ENCODE data around the gene ADRA2C. TPM values are rescaled to one million over a fixed set of nuclear protein-coding genes. Genes with fewer than 3 reads are reported as not detected.

Gene ADRA2C
- polyA plus RNA-seq, 1 experiment = not detected

DNA sequence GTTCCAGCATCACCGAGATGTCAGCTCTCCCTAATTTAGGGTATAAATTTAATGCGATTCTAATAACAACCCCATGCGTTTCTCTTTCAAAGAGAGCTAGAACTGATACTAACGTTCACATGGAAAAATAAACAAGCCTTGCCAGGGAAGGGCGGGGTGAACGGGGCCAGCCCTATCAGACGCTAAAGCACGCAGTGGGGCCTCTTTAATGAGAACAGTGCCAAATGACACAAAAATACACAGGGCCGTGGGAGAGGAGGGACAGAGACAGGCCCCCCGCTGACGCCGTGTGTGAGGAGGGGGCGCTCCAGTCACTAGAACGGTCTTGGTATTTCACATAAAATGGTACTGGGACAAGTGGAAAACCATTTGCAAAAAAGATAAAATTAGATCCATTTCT, 21.3 kb upstream of the ADRA2C start:
- CTCF ChIA-PET = no interaction called here
- Histone ChIP-seq H3K4me3 (ENCODE audit: low read depth, low read length) (no peak overlapping the region), H3K27me3 (ENCODE audit: control insufficient read depth, insufficient read depth, low read length) (peaks cover 43% of the 10 kb centered on the region), H3K9me3 (ENCODE audit: control insufficient read depth, insufficient read depth, low read length) (peaks cover 11% of the 10 kb centered on the region), H3K27ac (ENCODE audit: low read depth, low read length) (no peak overlapping the region)
- DNase-seq (ENCODE audit: low read depth, low spot score) = no peak
- TF ChIP-seq, protein P1, sequence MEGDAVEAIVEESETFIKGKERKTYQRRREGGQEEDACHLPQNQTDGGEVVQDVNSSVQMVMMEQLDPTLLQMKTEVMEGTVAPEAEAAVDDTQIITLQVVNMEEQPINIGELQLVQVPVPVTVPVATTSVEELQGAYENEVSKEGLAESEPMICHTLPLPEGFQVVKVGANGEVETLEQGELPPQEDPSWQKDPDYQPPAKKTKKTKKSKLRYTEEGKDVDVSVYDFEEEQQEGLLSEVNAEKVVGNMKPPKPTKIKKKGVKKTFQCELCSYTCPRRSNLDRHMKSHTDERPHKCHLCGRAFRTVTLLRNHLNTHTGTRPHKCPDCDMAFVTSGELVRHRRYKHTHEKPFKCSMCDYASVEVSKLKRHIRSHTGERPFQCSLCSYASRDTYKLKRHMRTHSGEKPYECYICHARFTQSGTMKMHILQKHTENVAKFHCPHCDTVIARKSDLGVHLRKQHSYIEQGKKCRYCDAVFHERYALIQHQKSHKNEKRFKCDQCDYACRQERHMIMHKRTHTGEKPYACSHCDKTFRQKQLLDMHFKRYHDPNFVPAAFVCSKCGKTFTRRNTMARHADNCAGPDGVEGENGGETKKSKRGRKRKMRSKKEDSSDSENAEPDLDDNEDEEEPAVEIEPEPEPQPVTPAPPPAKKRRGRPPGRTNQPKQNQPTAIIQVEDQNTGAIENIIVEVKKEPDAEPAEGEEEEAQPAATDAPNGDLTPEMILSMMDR (IDR thresholded peaks at IDR 0.05; ENCODE audit: low read depth, low read length) = no peak
- POLR2A ChIA-PET = no interaction called here

DNA sequence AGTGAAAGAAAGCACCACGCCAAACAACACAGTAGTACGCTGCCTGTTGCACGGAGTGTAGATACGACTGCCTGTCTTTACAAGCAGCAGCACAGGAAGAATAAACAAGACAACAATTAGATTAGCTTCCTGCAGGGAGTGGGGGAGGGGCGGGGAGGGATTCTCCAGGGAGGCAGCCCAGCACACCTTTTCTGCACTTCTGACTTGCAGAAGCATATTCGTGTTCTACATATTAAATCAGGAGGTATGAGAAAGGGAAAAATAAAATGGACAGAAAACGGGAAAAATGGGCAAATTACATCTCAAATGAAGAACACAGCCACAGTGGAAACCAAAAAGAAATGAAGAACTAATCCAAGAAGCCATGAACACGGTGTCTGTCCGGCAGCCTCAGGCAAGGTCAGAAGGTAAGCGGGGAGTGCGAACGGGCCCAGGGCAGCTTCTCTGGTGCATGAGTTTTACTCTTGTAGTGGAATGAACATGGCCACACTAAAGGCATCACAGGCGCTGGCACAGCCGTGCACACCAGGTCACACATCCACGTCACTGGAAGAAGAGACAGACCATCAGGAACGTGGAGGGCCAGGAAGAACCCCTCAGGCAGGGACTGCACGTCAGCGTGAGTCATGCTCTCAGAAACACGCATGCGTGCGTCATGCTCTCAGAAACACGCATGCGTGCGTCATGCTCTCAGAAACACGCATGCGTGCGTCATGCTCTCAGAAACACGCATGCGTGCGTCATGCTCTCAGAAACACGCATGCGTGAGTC, 20.1 kb upstream of the ADRA2C start:
- Histone ChIP-seq H3K27ac (ENCODE audit: low read depth, low read length) (no peak overlapping the region), H3K27me3 (ENCODE audit: control insufficient read depth, insufficient read depth, low read length) (peaks cover 42% of the 10 kb centered on the region), H3K9me3 (ENCODE audit: control insufficient read depth, insufficient read depth, low read length) (peaks cover 11% of the 10 kb centered on the region), H3K4me3 (ENCODE audit: low read depth, low read length) (no peak overlapping the region)
- TF ChIP-seq, protein P1 (IDR thresholded peaks at IDR 0.05; ENCODE audit: low read depth, low read length) = no peak
- ChIA-PET CTCF (no interaction called here), POLR2A (no interaction called here)
- DNase-seq (ENCODE audit: low read depth, low spot score) = no peak

DNA sequence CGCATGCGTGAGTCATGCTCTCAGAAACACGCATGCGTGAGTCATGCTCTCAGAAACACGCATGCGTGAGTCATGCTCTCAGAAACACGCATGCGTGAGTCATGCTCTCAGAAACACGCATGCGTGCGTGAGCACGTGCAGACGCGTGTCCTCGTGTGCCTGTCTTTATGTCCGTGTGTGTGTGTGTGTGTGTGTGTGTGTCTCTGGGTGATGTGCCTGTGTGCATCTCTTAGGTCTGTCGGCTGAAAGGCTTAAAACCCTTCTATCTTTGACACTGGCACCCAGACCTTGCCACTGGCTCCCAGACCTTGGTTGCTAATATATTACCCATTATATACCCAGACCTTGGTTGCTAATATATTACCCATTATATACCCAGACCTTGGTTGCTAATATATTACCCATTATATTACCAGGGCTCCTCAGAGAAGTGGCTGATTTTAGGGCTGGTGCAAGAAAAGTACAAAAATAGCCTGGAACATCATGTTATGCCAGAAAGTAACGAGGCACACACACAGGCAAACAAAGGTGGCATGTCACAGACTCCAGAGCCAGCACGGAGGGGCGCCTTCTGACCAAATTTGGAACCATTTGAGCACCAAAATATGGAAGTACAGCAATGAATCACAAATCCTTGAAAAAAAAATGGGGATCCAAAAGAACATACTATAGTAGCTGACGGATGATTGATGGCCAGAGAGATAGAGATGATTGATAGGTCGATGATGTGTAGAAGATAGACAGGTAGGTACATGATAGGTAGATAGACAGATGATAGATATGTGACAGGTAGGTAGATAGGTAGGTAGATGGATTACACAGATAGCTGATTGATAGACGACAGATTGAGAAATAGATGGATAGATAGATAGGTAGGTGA, 19.2 kb upstream of the ADRA2C start:
- TF ChIP-seq, protein P1 (IDR thresholded peaks at IDR 0.05; ENCODE audit: low read depth, low read length) = no peak
- H3K27me3 ChIP-seq (ENCODE audit: control insufficient read depth, insufficient read depth, low read length) = peaks cover 42% of the 10 kb centered on the region
- H3K27ac ChIP-seq (ENCODE audit: low read depth, low read length) = no peak overlapping the region
- H3K4me3 ChIP-seq (ENCODE audit: low read depth, low read length) = no peak overlapping the region
- peaks cover 11% of the 10 kb centered on the region for H3K9me3 ChIP-seq (ENCODE audit: control insufficient read depth, insufficient read depth, low read length)
- ChIA-PET CTCF (interaction anchor here (1.3 to 2.1 kb wide), 3 partner anchors 14 to 195 kb away, joined by 5 to 9 read pairs (median 8); no protein-coding TSS in a partner anchor), POLR2A (no interaction called here)
- DNase-seq (ENCODE audit: low read depth, low spot score) = no peak

GRCh38 chr4:3747581-3747904, 18.6 kb upstream of the ADRA2C start:
- TF ChIP-seq, protein P1 (IDR thresholded peaks at IDR 0.05; ENCODE audit: low read depth, low read length) = peak; percentile 25
- DNase-seq (ENCODE audit: low read depth, low spot score) = no peak
- no peak overlapping the region for H3K4me3 ChIP-seq (ENCODE audit: low read depth, low read length)
- ChIA-PET CTCF (interaction anchor here (0.6 to 2.1 kb wide), 4 partner anchors 15 to 504 kb away, joined by 3 to 9 read pairs (median 6); no protein-coding TSS in a partner anchor), POLR2A (no interaction called here)
- H3K27me3 ChIP-seq (ENCODE audit: control insufficient read depth, insufficient read depth, low read length) = peaks cover 42% of the 10 kb centered on the region
- H3K27ac ChIP-seq (ENCODE audit: low read depth, low read length) = no peak overlapping the region
- peaks cover 8% of the 10 kb centered on the region for H3K9me3 ChIP-seq (ENCODE audit: control insufficient read depth, insufficient read depth, low read length)

Data from AG04450 (cell line).